Coronary artery (tissue), 2 donors: ENCODE data around the gene TKFC.
"Not testable (repeated sequence)": the region's sequence is repeated elsewhere in the genome, so short reads cannot be mapped to it uniquely, and the experiment has no call there.

Experiments
- DNase-seq: peaks from one replicate; pipeline ENCODE4 v3.0.0-alpha.2; 2017; ENCODE audit warnings: low spot score
- H3K27ac ChIP-seq, 2 donors: fragments of 200-600 bp; sonication (generic); one replicate each; pipeline ENCODE4 v1.5.1; 2016 to 2019
- H3K4me3 ChIP-seq: fragments of 200-600 bp; sonication (generic); 2 replicates; pipeline ENCODE4 v1.5.1; 2016; ENCODE audit warnings: mild to moderate bottlenecking, moderate library complexity
- CTCF ChIP-seq: fragments of 200-600 bp; sonication (generic); IDR thresholded peaks from one replicate; pipeline ENCODE4 v1.5.1; 2019; ENCODE audit warnings: antibody characterized with exemption

TKFC gene

GRCh38 chr11:61377461-61378160, 44.6 kb downstream of the TKFC start:
- DNase-seq, result no peak
- no peak overlapping the region for H3K4me3 ChIP-seq
- TF ChIP-seq CTCF, result no peak
- H3K27ac ChIP-seq, result peak overlapping the region; percentile 20 to 38

- Histone ChIP-seq H3K4me3 (no peak overlapping the region), H3K27ac (peak overlapping the region; percentile 70 to 90)
- no peak for DNase-seq
- no peak for TF ChIP-seq CTCF
These were observed 45.8 kb downstream of the TKFC start for GRCh38 chr11:61378713-61379313.

- Histone ChIP-seq H3K27ac (no peak overlapping the region), H3K4me3 (no peak overlapping the region)
- TF ChIP-seq CTCF, result no peak
- no peak for DNase-seq
These were observed 47.9 kb downstream of the TKFC start for GRCh38 chr11:61380884-61381283.

- DNase-seq, result not testable (repeated sequence)
These were observed 50.8 kb downstream of the TKFC start for GRCh38 chr11:61383859-61384258.

GRCh38 chr11:61384271-61385242, 51.5 kb downstream of the TKFC start:
- Histone ChIP-seq H3K4me3 (no peak overlapping the region), H3K27ac (no peak overlapping the region)
- no peak for DNase-seq
- no peak for TF ChIP-seq CTCF

More at GRCh38 chr11:61383859-61384258, 50.8 kb downstream of the TKFC start:
- not testable (repeated sequence) for H3K27ac ChIP-seq, H3K4me3 ChIP-seq

GRCh38 chr11:61390161-61390560, 57.1 kb downstream of the TKFC start:
- DNase-seq, result no peak
- H3K4me3 ChIP-seq, result no peak overlapping the region
- no peak for TF ChIP-seq CTCF
- no peak overlapping the region for H3K27ac ChIP-seq

- DNase-seq, result no peak
- peak overlapping the region; percentile 57 to 84 for H3K27ac ChIP-seq
- TF ChIP-seq CTCF, result no peak
These were observed 60.1 kb downstream of the TKFC start for GRCh38 chr11:61392981-61393595.

More at GRCh38 chr11:61392981-61393595, 60.1 kb downstream of the TKFC start:
- peak overlapping the region; percentile 82 for H3K4me3 ChIP-seq
